ENCODE results near the gene PPP2R2C. TPM values are rescaled to one million over a fixed set of nuclear protein-coding genes. Genes with fewer than 3 reads are reported as not detected.

PPP2R2C gene
- total RNA-seq, 1 donor from 2014 or later = not detected

DNA sequence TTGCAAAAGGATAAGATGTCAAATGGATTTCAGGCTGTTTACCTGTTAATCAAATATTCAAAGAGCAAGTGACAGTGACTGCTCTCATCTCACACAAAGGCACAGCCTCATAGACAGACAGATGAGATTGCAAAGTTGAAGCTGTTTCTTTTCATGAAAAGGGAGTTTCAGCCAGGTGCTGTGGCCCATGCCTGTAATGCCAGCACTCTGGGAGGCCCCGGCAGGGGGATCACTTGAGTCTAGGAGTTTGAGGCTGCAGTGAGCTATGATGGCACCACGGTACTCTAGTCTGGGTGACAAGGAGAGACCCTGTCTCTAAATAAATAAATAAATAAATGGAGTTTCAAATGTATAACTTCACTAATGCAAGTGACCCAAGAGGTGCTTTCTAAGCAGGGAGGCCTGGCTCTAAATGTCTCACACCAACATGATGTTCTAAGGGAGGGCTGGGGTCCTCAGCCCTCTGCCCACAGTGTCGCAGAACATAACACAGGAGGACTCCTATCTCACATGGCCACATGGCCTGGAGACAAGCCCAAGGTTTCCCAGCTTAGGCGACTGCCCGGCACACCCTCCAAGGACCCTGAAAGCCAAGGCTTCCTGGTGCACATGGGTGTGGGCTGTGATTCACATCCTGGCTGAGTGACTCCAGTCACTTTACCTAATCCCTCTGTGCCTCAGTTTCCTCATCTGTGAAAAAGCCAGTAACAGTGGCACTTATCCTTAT, 26.8 kb downstream of the PPP2R2C start:
- no peak overlapping the region for H3K27ac ChIP-seq (ENCODE audit: low read depth, low read length)
- H3K9me3 ChIP-seq (ENCODE audit: control insufficient read depth in 3 of 3, low read length in 3 of 3) = no peaks in the 10 kb centered on the region
- no peak overlapping the region for H3K4me3 ChIP-seq (ENCODE audit: low read length in 3 of 3)
- no peaks in the 10 kb centered on the region for H3K36me3 ChIP-seq (ENCODE audit: control insufficient read depth in 3 of 3, insufficient read depth in 3 of 3, low read length in 3 of 3)
- H3K9ac ChIP-seq (ENCODE audit: low read depth in 1 of 3, low read length in 3 of 3) = no peak overlapping the region
- peaks cover 0 to 3% (median 0%) of the 10 kb centered on the region in 3 donors for H3K4me1 ChIP-seq (ENCODE audit: control insufficient read depth in 3 of 3, insufficient read depth in 3 of 3, low read length in 3 of 3)
- peaks cover 31 to 70% (median 67%) of the 10 kb centered on the region in 3 donors for H3K27me3 ChIP-seq (ENCODE audit: control insufficient read depth in 3 of 3, insufficient read depth in 3 of 3, low read length in 3 of 3)

DNA sequence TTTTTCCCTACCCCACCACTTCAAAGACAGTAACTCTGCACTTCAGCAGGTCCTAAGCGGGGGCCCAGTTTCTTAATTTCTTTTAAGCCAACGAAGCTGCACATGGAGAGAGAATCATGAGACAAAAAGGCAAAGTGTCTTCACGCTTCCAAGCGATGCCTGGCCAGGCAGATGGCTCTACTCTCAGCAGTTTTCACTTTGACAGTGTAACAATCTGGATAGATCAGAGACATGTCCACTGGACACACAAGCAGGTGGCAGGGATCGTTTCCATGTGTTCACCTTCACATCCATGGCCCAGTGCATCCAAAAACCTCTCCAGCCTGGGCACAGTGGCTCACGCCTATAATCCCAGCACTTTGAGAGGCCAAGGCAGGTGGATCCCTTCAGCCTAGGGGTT, 27.8 kb downstream of the PPP2R2C start:
- no peak overlapping the region for H3K9ac ChIP-seq (ENCODE audit: low read depth in 1 of 3, low read length in 3 of 3)
- no peaks in the 10 kb centered on the region for H3K9me3 ChIP-seq (ENCODE audit: control insufficient read depth in 3 of 3, low read length in 3 of 3)
- peaks cover 31 to 69% (median 61%) of the 10 kb centered on the region in 3 donors for H3K27me3 ChIP-seq (ENCODE audit: control insufficient read depth in 3 of 3, insufficient read depth in 3 of 3, low read length in 3 of 3)
- H3K4me1 ChIP-seq (ENCODE audit: control insufficient read depth in 3 of 3, insufficient read depth in 3 of 3, low read length in 3 of 3) = peaks cover 0 to 3% (median 0%) of the 10 kb centered on the region in 3 donors
- H3K27ac ChIP-seq (ENCODE audit: low read depth, low read length) = no peak overlapping the region
- H3K4me3 ChIP-seq (ENCODE audit: low read length in 3 of 3) = no peak overlapping the region
- H3K36me3 ChIP-seq (ENCODE audit: control insufficient read depth in 3 of 3, insufficient read depth in 3 of 3, low read length in 3 of 3) = no peaks in the 10 kb centered on the region

DNA sequence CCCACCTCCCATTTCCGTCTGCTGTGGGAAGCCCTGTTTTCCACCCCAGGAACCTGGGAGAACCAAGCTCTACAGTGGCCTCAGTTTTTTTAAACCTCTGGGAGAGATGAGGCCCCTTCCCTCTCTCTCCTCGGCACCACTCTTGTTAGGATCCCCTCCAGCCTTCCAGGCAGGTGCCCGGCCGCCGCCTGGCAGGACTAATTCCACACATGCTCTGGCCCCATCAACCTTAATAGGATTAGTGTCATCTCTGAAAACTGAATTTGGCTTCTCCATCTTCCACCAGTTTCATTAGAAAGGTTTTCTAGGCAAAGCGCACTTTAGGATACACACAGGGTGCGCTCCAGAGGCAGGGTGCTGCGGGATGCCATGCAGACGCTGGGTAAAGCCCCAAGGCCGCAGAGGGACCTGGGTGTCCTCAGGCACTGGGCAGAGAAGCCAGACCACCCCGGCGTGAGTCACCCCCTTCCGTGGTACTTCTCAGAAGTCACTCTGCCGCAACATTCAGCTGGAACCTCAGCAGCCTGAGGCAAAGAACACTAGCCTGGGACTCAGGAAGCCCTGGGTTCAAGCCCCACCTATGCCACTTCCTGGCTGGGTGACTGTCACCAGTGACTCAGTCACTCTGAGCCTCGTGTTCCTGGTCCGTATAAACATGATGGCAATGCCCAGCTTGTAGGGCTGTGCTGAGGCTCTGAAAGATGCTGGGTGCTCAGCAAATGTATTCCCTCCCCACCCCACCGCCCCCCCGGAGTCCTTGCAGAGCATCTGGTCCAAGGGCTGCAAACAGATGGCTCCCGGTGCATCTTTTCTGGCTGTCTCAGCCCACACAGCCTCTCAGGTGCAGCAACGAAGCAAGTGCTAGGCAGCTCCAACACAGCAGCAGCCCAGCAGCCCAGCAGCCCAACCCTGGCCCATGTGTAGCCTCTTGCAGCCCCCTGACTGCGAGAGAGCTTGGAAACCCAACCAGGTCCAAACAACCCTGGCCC, 29.1 kb downstream of the PPP2R2C start:
- no peak overlapping the region for H3K27ac ChIP-seq (ENCODE audit: low read depth, low read length)
- H3K36me3 ChIP-seq (ENCODE audit: control insufficient read depth in 3 of 3, insufficient read depth in 3 of 3, low read length in 3 of 3) = no peaks in the 10 kb centered on the region
- H3K9ac ChIP-seq (ENCODE audit: low read depth in 1 of 3, low read length in 3 of 3) = no peak overlapping the region
- H3K9me3 ChIP-seq (ENCODE audit: control insufficient read depth in 3 of 3, low read length in 3 of 3) = no peaks in the 10 kb centered on the region
- no peak overlapping the region for H3K4me3 ChIP-seq (ENCODE audit: low read length in 3 of 3)
- peaks cover 31 to 62% (median 54%) of the 10 kb centered on the region in 3 donors for H3K27me3 ChIP-seq (ENCODE audit: control insufficient read depth in 3 of 3, insufficient read depth in 3 of 3, low read length in 3 of 3)
- H3K4me1 ChIP-seq (ENCODE audit: control insufficient read depth in 3 of 3, insufficient read depth in 3 of 3, low read length in 3 of 3) = peaks cover 0 to 3% (median 0%) of the 10 kb centered on the region in 3 donors

DNA sequence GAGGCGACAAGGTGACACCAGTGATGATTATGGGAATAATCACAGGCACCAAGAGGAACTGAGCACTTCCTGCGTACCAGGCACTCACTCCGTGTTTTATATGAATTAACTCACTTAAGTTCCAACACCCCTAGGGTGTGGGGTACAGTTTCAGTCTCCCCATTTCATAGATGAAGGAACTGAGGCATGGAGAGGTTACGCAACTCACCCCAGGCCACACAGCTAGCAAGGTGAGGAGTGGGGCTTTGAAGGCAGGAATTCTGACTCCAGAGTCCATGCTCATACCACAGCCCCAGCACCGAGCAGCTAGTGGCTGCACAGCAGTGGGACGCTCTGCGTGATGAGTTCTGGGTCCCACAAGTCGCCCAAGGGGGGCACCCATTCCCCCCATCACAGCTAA, 29.9 kb downstream of the PPP2R2C start:
- Histone ChIP-seq H3K36me3 (ENCODE audit: control insufficient read depth in 3 of 3, insufficient read depth in 3 of 3, low read length in 3 of 3) (no peaks in the 10 kb centered on the region), H3K9ac (ENCODE audit: low read depth in 1 of 3, low read length in 3 of 3) (no peak overlapping the region), H3K4me1 (ENCODE audit: control insufficient read depth in 3 of 3, insufficient read depth in 3 of 3, low read length in 3 of 3) (peaks cover 0 to 3% (median 0%) of the 10 kb centered on the region in 3 donors), H3K27me3 (ENCODE audit: control insufficient read depth in 3 of 3, insufficient read depth in 3 of 3, low read length in 3 of 3) (peaks cover 26 to 57% (median 47%) of the 10 kb centered on the region in 3 donors), H3K4me3 (ENCODE audit: low read length in 3 of 3) (no peak overlapping the region), H3K9me3 (ENCODE audit: control insufficient read depth in 3 of 3, low read length in 3 of 3) (no peaks in the 10 kb centered on the region), H3K27ac (ENCODE audit: low read depth, low read length) (no peak overlapping the region)

DNA sequence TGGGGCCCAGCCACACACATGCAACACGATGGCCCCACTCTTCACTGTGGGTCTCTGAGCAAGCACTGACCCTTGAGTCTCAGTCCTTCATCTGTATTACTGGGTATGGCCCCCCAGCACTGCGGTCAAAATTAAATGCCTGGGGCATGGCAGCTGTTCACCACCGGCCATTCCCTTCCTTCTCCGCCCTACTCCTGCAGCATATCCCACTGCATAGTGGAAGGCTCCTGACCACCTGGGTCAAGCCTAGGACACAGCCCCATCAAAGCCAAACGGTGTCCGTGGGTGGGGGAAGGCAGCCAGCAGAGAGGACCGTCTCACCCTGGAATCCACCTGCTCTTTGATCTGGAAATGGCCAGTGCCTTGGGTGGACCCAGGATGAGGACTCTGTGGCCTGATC, 30.7 kb downstream of the PPP2R2C start:
- no peak overlapping the region for H3K9ac ChIP-seq (ENCODE audit: low read depth in 1 of 3, low read length in 3 of 3)
- H3K4me1 ChIP-seq (ENCODE audit: control insufficient read depth in 3 of 3, insufficient read depth in 3 of 3, low read length in 3 of 3) = peaks cover 0 to 3% (median 0%) of the 10 kb centered on the region in 3 donors
- H3K27me3 ChIP-seq (ENCODE audit: control insufficient read depth in 3 of 3, insufficient read depth in 3 of 3, low read length in 3 of 3) = peaks cover 19 to 52% (median 41%) of the 10 kb centered on the region in 3 donors
- H3K27ac ChIP-seq (ENCODE audit: low read depth, low read length) = no peak overlapping the region
- H3K4me3 ChIP-seq (ENCODE audit: low read length in 3 of 3) = no peak overlapping the region
- H3K9me3 ChIP-seq (ENCODE audit: control insufficient read depth in 3 of 3, low read length in 3 of 3) = no peaks in the 10 kb centered on the region
- H3K36me3 ChIP-seq (ENCODE audit: control insufficient read depth in 3 of 3, insufficient read depth in 3 of 3, low read length in 3 of 3) = no peaks in the 10 kb centered on the region

DNA sequence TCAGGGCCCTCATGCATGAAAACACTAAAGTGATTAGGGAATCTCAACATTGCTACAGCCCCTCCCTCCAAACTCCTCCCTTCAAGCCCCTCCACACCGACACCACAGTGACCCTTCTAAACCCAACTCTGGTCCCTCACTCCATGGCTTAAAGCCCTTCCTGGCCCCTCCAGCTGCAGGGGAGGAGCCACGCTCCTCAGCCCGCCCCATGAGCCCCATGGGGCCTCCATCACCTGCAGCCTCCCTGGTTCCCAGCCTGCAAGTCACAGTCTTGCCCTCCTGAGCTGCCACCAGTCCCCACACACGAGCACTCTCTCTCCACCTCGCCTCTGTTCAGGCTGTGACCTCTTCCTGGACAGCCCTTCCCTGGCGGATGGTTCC, 31.2 kb downstream of the PPP2R2C start:
- no peak overlapping the region for H3K27ac ChIP-seq (ENCODE audit: low read depth, low read length)
- no peaks in the 10 kb centered on the region for H3K36me3 ChIP-seq (ENCODE audit: control insufficient read depth in 3 of 3, insufficient read depth in 3 of 3, low read length in 3 of 3)
- H3K4me3 ChIP-seq (ENCODE audit: low read length in 3 of 3) = no peak overlapping the region
- H3K4me1 ChIP-seq (ENCODE audit: control insufficient read depth in 3 of 3, insufficient read depth in 3 of 3, low read length in 3 of 3) = no peaks in the 10 kb centered on the region
- no peak overlapping the region for H3K9ac ChIP-seq (ENCODE audit: low read depth in 1 of 3, low read length in 3 of 3)
- H3K27me3 ChIP-seq (ENCODE audit: control insufficient read depth in 3 of 3, insufficient read depth in 3 of 3, low read length in 3 of 3) = peaks cover 14 to 46% (median 35%) of the 10 kb centered on the region in 3 donors
- no peaks in the 10 kb centered on the region for H3K9me3 ChIP-seq (ENCODE audit: control insufficient read depth in 3 of 3, low read length in 3 of 3)

DNA sequence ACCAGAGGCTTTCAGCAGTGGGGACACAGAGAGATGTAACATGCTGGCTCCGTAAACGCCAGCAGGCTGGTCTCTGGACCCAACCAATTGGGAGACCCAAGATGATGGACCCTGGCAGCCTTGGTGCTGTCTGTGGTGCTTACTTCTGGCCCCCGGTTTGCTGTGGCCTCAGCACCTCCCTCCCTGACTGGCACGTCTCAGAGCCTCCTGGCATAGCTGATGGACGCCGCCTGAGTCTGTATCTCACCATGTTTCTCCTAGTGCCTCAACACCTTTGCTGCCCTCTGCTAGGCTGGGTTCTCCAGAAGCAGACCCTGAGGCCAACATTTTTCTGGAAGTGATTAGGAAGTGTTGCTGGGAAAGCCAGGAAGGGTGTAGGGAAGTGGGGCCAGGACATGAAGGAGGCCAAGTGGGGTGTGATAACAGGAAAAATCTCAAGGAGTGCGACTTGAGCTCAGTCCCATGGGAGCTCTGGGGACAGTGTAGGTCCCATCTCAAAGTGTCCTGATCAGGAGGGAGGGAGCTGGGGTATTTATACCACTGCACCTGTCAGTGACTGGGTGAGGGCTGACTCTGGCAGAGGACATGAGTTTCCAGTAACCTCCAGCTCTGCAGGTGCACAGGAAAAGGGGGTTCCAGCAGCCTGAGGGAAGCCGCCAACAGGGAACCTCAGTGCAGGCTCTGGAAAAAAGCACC, 31.8 kb downstream of the PPP2R2C start:
- Histone ChIP-seq H3K4me3 (ENCODE audit: low read length in 3 of 3) (no peak overlapping the region), H3K9me3 (ENCODE audit: control insufficient read depth in 3 of 3, low read length in 3 of 3) (peaks cover 0 to 4% (median 0%) of the 10 kb centered on the region in 3 donors), H3K9ac (ENCODE audit: low read depth in 1 of 3, low read length in 3 of 3) (no peak overlapping the region), H3K4me1 (ENCODE audit: control insufficient read depth in 3 of 3, insufficient read depth in 3 of 3, low read length in 3 of 3) (no peaks in the 10 kb centered on the region), H3K27me3 (ENCODE audit: control insufficient read depth in 3 of 3, insufficient read depth in 3 of 3, low read length in 3 of 3) (peaks cover 8 to 41% (median 34%) of the 10 kb centered on the region in 3 donors), H3K27ac (ENCODE audit: low read depth, low read length) (no peak overlapping the region), H3K36me3 (ENCODE audit: control insufficient read depth in 3 of 3, insufficient read depth in 3 of 3, low read length in 3 of 3) (no peaks in the 10 kb centered on the region)

DNA sequence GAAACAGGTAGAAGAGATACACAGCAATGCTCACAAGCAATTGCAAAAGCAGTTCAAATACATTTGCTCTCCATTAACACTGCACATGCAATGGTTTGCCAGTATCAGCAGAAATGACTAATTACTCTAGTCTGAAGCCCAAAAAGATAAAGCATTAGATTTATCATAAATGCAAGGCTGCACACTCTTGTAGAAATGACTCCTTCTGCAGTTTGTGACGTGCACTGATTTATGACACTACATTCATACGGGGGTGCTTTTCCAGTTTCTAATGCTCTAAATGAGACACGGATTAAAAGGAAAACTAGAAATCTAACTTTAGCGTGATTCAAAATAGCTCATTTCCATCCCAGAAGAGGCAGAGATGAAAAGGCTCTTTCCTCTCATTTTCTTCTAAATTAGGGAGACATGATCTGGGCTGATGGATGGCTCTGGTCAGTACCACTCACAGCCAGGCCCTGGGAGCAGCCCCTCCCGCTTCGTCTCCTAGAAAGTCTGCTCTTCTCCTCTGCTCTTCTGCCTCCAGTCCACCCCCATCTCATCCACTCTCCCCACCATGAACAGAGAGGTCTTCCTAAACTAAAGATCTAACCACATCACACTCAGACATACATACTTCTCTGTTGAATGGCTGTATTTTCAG, 33.2 kb downstream of the PPP2R2C start:
- Histone ChIP-seq H3K4me3 (ENCODE audit: low read length in 3 of 3) (no peak overlapping the region), H3K4me1 (ENCODE audit: control insufficient read depth in 3 of 3, insufficient read depth in 3 of 3, low read length in 3 of 3) (no peaks in the 10 kb centered on the region), H3K27me3 (ENCODE audit: control insufficient read depth in 3 of 3, insufficient read depth in 3 of 3, low read length in 3 of 3) (peaks cover 4 to 35% (median 32%) of the 10 kb centered on the region in 3 donors), H3K9ac (ENCODE audit: low read depth in 1 of 3, low read length in 3 of 3) (no peak overlapping the region), H3K36me3 (ENCODE audit: control insufficient read depth in 3 of 3, insufficient read depth in 3 of 3, low read length in 3 of 3) (no peaks in the 10 kb centered on the region), H3K27ac (ENCODE audit: low read depth, low read length) (no peak overlapping the region), H3K9me3 (ENCODE audit: control insufficient read depth in 3 of 3, low read length in 3 of 3) (peaks cover 0 to 10% (median 5%) of the 10 kb centered on the region in 3 donors)

DNA sequence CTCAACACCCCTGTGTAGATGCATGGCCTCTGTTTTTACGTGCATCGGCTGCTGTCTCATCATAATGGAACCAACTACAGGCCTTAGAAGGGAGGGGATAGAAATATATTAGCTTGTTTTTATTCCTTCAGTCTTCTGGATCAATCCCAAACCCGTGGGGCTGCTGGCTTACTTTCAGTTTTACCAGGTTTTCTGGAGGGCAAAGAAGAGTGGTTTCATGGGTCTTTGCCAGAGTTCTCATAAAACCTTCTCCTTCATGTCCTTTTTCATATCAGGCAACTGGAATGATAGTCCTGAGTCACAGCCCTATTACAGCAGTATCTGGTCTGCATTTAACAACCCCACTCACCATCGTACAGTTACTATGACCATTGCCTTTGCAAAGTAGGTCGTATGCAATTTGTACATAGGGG, 34.6 kb downstream of the PPP2R2C start:
- Histone ChIP-seq H3K27me3 (ENCODE audit: control insufficient read depth in 3 of 3, insufficient read depth in 3 of 3, low read length in 3 of 3) (peaks cover 0 to 22% (median 20%) of the 10 kb centered on the region in 3 donors), H3K9me3 (ENCODE audit: control insufficient read depth in 3 of 3, low read length in 3 of 3) (peaks cover 0 to 10% (median 5%) of the 10 kb centered on the region in 3 donors), H3K9ac (ENCODE audit: low read depth in 1 of 3, low read length in 3 of 3) (no peak overlapping the region), H3K36me3 (ENCODE audit: control insufficient read depth in 3 of 3, insufficient read depth in 3 of 3, low read length in 3 of 3) (no peaks in the 10 kb centered on the region), H3K4me1 (ENCODE audit: control insufficient read depth in 3 of 3, insufficient read depth in 3 of 3, low read length in 3 of 3) (no peaks in the 10 kb centered on the region), H3K27ac (ENCODE audit: low read depth, low read length) (no peak overlapping the region), H3K4me3 (ENCODE audit: low read length in 3 of 3) (no peak overlapping the region)

Data from skeletal muscle tissue (tissue), 4 donors.